Measurements from ENCODE around the gene ZNF385C.
A peak's percentile ranks its signal among the peaks of the same experiment; 100 is the strongest.
"Not testable (repeated sequence)": the region's sequence is repeated elsewhere in the genome, so short reads cannot be mapped to it uniquely, and the experiment has no call there.

ZNF385C gene

GRCh38 chr17:42019509-42020404, 78.5 kb downstream of the ZNF385C start, which contains the start of gene NKIRAS2:
Gene NKIRAS2, plus strand, starts transcription at chr17:42020090. Its CDS starts 1,488 bp downstream, at chr17:42021578.
- DNase-seq (ENCODE audit: low read depth): peak; percentile 73

GRCh38 chr17:42018988-42019387, 79.3 kb downstream of the ZNF385C start:
- no peak for DNase-seq (ENCODE audit: low read depth)

- no peak for DNase-seq (ENCODE audit: low read depth)
These were observed 79.9 kb downstream of the ZNF385C start for GRCh38 chr17:42018339-42018738.

GRCh38 chr17:42017866-42018200, 80.4 kb downstream of the ZNF385C start:
- DNase-seq (ENCODE audit: low read depth): no peak

- DNase-seq (ENCODE audit: low read depth): peak; percentile 73
These were observed 81.1 kb downstream of the ZNF385C start, which contains the start of gene DNAJC7 for GRCh38 chr17:42016941-42017865. Gene DNAJC7, minus strand, starts transcription at chr17:42017439. Its CDS starts 23 bp downstream, at chr17:42017416.

GRCh38 chr17:42016411-42016831, 81.9 kb downstream of the ZNF385C start:
- no peak for DNase-seq (ENCODE audit: low read depth)

- not testable (repeated sequence) for DNase-seq (ENCODE audit: low read depth)
These were observed 84.5 kb downstream of the ZNF385C start for GRCh38 chr17:42013740-42014139.

GRCh38 chr17:42012363-42012762, 85.9 kb downstream of the ZNF385C start:
- DNase-seq (ENCODE audit: low read depth): not testable (repeated sequence)

- DNase-seq (ENCODE audit: low read depth): no peak
These were observed 87.3 kb downstream of the ZNF385C start for GRCh38 chr17:42010898-42011516.

- DNase-seq (ENCODE audit: low read depth): not testable (repeated sequence)
These were observed 88.0 kb downstream of the ZNF385C start for GRCh38 chr17:42010266-42010680.

GRCh38 chr17:42009170-42009569, 89.1 kb downstream of the ZNF385C start:
- no peak for DNase-seq (ENCODE audit: low read depth)

- DNase-seq (ENCODE audit: low read depth): peak; percentile 47
These were observed 93.1 kb downstream of the ZNF385C start for GRCh38 chr17:42005166-42005565.

- DNase-seq (ENCODE audit: low read depth): no peak
These were observed 95.4 kb downstream of the ZNF385C start for GRCh38 chr17:42002792-42003301.

GRCh38 chr17:42002175-42002791, 96.0 kb downstream of the ZNF385C start:
- DNase-seq (ENCODE audit: low read depth): no peak

- no peak for DNase-seq (ENCODE audit: low read depth)
These were observed 96.5 kb downstream of the ZNF385C start for GRCh38 chr17:42001729-42002128.

- DNase-seq (ENCODE audit: low read depth): no peak
These were observed 97.7 kb downstream of the ZNF385C start for GRCh38 chr17:42000413-42001133.

GRCh38 chr17:41998497-41998896, 99.8 kb downstream of the ZNF385C start:
- DNase-seq (ENCODE audit: low read depth): no peak

GRCh38 chr17:41996855-41997164, 101.5 kb downstream of the ZNF385C start:
- no peak for DNase-seq (ENCODE audit: low read depth)

- no peak for DNase-seq (ENCODE audit: low read depth)
These were observed 105.7 kb downstream of the ZNF385C start for GRCh38 chr17:41992576-41992975.

- no peak for DNase-seq (ENCODE audit: low read depth)
These were observed 108.4 kb downstream of the ZNF385C start for GRCh38 chr17:41989702-41990419.

Data from GM04504 (cell line).